Astrocyte of the hippocampus (primary cell): ENCODE measurements around the gene EGLN1.
"Not testable (repeated sequence)": the region's sequence is repeated elsewhere in the genome, so short reads cannot be mapped to it uniquely, and the experiment has no call there.

Experiments
- DNase-seq: peaks from one replicate; pipeline ENCODE4 v3.0.0; 2011; ENCODE audit warnings: low read depth, low spot score

EGLN1 gene

DNA sequence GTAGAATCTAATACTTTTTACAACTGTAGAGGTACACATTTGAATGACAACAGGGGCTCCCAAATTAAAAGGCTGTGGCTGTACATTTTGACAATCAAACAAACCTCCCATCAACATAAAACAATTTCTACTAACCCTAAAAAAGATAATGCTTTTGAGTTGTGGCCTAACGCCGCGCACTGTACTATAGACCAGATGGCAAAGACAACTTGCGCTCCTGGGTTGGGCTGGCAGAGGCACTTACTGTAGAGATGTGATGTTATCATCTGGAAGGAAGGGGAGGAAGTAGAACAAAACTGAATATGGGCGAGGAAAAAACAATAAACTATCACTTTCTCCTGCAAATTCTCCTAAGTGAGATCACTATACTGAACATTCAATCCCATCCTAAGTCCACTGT, 57.9 kb downstream of the EGLN1 start:
- DNase-seq = no peak

DNA sequence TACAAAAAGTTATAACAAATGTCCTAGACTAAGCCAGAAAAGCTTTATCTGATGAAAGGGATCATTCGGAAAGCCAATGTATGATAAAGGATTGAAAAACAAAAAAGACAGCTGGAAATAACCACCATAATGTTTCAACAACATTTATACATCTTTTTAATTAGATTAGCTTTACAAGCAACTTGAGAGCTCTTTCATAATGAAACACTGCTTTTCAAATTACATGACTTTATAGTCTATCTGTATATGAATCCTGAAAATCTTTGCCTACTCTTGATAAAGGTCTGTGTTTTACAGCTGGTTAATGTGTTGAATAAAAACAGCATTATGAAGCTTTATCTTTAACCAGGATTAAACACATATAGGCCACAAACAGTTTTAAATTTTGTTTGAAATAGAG, 58.5 kb downstream of the EGLN1 start:
- no peak for DNase-seq

DNA sequence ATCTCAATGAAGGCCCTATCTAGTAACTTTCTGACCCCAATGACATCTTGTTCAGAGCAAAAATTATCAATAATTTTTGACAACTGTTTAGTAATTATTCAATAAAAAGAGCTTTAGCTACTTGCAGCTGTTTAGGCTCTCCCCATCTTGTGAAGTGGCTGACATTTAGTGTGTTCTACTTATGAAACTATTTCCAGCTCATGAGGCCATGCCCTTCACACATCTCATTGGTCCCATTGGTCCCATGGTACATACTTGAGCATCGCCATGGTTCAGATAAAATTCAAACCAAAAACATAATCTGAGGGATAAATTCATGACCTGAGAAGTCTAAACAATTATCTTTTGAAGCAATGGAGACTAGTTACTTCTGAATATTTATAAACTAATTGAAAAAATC, 59.8 kb downstream of the EGLN1 start:
- no peak for DNase-seq

DNA sequence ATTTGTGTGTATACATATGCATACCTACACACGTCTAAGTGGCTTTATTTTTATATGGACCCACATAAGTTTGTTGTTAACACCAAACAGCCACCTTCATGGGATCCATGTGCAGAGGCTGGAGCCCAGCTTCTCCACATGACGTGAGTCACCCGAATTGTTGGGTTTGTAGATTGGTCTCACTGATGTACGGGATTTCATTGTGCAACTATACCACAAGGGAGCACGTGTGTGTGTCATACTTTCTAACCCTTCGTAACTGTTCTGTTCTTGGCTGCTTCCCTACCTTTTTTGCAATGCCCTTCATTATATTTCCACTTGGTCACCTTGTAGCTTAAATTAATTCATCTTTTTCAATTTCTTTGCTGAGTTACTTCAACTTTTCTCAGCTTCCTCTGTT, 63.0 kb downstream of the EGLN1 start:
- peak; percentile 54 for DNase-seq

DNA sequence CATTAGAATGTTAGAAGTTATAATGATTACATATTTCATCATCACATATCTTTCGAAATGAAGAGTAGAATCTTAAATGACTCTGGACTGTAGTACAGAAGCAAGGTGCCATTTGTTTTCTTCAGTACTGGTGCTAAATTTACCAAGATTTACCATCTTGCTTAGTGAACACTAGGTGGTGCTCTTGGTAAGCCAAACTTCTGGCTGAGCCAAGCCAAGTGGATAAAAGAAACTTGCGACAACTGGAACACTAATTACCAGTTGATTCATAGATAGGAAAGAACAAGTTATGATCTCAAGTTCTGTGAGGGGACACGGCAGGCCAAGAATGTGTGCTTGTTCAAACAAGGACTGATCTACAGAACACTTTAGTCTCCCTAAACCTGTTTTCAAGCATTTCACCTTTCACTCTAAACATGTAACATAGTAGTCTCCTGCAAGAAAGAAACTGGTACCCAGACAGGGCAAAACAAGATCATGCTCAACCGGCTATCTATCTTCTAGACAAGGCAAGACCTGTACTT, 64.2 kb downstream of the EGLN1 start:
- peak; percentile 75 for DNase-seq

DNA sequence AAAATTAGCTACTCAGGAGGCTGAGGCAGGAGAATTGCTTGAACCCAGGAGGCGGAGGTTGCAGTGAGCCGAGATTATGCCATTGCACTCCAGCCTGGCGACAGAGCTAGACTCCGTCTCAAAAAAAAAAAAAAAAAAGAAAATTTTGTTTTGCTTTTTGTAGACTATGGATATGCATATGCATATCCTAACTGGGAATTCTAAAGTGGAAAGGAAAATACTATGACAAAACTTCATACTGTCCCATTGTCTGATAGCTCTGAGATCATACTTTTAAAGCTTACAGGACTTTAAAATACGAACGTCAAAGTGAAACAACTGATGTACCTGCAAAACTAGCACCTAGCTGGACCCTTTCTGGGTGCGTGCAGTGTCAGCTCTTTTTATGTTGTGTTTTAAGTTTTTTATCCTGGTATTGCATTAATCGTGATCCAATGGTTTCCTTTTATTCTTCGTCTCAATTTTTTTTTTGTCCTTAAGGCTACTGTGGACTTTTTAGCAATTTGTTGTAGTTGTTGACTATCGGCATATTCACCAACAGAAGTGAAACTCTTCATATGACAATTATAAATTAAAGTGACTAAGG, 64.8 kb downstream of the EGLN1 start:
- no peak for DNase-seq

DNA sequence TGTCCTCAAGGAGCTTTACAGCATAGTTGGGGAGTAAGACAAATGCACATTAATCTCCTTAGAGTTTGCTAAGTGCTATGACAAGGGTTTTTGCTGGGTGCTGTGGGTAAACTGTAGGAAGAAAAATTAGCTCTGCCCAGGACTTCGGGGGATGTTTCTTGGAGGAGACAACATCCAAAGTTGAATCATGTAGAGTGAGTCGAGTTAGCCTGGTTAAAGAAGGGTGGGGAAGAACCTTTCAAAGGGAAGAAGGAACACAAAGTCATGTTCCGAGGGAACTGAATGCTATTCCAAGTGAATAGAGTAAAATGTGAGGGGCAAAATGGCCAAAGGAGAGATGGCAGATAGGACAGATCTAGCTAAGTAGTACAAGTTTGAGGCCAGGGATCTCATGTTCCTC, 66.9 kb downstream of the EGLN1 start:
- DNase-seq = peak; percentile 7

DNA sequence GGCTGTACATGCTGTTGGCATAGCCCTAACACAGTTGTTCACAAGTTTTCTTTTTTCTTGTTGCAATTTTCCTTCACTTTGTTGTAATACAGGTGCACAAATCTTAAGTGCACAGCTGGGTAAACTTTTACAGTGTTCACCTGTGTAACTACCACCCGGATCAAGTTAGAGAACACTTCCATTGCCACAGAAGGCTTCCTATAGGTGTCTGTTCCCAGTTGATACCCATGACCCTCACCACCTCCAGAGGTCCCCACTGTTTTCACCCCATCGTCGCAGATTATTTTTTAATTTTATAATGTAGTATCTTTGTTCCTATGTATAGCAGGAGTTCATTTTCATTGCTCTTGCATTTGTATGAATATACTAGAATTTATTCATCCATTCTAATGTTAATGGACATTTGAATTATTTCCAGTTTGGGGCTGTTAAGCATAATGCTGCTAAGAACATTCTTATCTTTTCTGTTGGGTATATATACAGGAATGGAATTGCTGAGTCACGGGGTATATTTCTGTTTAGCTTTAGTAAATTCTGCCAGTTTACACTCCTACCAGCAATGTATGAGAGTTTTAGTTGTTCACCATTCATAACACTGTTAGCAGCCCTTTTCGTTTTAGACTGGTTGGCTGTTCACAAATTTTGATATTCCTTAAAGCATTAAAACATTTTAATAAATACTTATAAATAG, 67.6 kb downstream of the EGLN1 start:
- DNase-seq = peak; percentile 53

DNA sequence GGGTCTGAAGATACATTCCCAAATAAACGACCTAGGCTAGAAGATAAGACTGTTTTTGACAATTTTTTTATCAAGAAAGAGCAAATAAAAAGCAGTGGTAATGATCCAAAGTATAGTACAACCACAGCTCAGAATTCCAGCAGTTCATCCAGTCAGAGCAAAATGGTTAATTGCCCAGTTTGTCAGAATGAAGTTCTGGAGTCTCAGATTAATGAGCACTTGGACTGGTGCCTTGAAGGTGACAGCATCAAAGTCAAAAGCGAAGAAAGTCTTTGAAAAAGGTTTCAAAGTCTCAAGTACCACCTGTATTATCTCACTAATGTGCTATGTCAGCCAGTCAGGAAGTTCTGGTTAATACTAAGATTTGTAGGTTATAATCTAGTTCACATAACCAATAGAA, 69.0 kb downstream of the EGLN1 start:
- DNase-seq = peak; percentile 72

DNA sequence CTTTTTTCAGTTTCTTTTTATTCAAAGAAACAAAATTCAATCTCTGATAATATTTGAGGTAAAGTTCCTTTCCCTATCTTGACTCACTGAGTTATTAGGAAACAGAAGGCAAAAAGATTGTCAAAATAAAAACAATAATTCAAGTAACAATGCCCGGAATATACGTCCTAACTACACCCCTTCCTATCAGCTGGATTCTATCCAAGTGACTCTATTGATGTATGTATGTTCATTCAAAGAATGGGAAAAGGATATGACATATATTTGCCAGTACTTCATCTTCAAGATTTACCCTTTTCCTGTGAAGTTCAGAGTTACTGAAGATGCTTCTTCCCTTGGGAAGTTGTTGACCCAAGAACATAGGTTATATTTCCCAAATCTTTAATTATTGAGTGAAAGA, 70.3 kb downstream of the EGLN1 start:
- DNase-seq = no peak

DNA sequence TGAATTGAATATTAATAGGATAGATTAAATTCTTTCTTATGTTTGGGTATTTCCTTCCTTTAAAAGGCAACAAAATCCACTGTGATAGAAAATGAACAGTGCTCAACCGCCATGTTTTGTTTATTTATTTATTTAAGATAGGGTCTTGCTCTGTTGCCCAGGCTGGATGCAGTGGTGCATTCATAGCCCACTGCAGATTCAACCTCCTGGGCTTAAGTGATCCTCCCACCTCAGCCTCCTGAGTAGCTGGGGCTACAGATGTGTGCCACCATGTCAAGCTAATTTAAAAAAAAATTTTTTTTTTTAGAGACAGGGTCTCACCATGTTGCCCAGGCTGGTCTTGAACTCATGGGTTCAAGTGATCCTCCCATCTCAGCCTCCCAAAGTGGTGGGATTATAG, 73.2 kb downstream of the EGLN1 start:
- not testable (repeated sequence) for DNase-seq

DNA sequence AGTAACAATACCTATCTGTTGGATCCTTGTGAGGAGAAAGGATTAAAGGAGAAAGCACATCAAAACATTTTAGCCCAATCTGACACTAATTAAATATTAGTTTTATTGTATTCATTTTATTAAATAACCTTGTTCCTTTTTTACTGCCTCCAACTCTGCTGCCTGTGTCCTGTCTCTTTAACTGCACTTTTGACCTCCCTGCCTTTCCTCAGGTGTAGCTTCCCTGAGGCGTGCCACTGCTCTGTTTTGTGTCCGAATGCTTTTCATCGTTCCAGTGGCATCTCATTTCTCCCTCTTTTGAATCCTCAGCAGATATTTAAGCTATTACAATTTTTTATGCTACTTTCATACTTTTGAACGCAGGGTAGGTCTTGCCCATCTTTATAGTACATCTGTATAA, 73.6 kb downstream of the EGLN1 start:
- DNase-seq = no peak

DNA sequence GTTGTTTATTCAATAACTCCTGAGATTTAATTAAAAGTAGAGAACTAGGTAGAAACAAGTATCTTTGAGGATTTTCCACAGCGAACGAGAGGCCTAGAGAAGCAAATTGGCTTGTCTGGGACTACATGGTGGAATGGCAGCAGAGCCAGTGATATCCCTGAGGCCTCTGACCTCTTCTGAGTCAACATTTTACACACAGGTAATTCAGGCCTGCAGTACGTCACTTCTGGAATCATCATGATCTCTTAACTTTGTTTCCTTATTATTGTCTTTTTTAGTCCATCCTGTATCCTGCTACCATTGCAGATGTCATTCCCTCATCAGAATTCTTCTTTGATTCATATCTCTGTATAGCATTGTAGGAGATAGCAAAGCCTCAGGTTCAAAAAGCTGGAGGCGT, 74.1 kb downstream of the EGLN1 start:
- no peak for DNase-seq

DNA sequence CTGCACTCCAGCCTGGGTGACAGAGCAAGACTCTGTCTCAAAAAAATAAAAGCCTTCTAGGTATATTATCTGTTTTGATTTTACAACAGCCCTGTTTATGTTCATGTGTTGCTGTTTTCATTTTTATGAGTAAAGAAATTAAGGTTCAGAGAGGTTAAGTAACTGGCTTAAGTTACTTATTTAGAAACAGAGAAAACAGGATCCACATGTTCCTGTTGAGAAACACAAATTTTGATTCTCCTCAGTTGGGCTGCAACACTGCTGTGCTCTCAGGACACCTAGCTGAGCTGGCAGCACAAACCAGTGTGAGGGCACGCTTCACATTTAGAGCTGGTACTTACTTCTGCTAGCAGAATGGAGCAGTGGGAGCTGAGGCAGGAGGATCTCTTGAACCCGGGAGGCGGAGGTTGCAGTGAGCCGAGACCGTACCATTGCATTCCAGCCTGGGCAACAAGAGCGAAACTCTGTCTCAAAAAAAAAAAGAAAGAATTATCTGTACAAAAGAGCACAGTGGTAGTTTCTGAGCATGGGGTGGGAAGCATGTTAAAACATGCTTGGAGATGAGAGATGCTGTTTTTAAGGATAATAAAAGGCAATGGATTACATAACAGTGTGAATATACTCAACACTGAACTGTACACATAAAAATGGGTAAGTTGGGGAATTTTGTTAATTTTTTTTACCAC, 81.6 kb downstream of the EGLN1 start:
- no peak for DNase-seq

DNA sequence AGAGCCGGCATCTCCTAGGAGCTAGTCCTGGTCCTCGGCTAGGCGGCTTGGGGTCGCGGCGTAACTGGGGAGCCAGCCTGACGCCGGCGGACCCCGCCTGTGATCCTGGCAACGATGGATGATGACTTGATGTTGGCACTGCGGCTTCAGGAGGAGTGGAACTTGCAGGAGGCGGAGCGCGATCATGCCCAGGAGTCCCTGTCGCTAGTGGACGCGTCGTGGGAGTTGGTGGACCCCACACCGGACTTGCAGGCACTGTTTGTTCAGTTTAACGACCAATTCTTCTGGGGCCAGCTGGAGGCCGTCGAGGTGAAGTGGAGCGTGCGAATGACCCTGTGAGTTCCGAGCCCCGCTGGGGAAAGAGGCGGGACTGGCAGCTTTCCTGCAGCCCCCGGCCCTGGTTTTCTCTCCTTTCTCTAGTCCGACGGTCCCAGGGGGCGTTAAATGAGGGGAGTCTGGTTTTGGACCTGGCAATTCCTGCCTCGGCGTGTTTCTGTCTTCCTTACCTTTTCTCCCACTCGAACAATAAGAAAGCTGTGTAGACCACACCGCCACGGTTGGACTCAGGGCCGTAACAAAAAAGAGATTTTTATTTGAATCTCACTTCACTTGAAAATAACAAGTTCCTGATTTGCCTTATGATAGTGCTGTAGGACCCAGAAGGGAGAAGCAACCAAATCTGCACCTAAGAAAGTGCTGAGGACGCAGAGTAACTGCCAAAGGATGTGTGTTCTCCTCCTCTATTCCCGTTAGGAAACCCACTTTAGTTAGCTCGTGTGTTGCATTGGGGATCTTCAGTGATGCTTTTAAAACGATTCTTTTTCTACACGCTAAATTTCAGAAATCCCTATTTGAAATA, 83.6 kb downstream of the EGLN1 start, which contains the start of gene SPRTN:
Gene SPRTN, plus strand, starts transcription at position 24 of the 859 bp plus-strand sequence. Its CDS starts 91 bp downstream, at position 115.
- peak; percentile 26 for DNase-seq

DNA sequence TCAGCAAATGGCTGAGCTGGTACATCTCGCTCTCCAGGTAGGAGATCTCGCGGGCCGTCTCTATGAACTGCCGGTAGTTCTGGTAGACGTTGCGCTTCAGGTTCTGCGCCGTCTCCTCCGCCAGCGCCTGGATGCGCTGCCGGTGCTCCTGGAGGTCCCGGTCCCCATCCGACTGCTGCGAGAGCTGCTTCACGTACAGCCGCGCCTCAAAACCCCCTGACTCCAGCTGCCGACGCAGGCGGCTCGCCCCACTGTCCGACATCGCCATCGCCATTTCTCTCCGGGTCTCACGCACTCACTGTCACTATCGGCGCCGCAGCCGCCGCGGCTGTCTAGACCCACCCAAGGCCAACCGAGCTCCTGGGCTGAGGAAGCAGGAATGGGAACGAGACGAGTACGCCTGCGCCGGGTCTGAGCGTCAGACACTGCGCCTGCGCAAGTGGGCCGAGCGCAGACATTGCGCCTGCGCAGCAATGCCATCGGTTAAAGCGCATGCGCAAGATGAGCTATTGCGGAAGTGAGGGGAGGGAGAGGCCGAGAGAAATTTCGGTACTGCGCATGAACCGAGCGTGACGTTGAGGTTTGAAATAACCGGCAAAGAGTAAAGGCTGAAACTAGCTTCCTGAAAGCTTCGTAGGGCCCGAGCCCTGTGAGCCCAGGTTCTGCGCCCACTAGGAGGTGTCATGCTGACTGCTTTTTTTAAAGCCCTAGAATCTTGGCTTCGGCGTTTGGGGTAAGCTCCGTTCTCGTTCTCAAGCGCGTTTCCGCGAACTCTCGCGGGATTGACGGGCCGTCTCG, 84.4 kb downstream of the EGLN1 start, which contains the start of gene EXOC8:
Gene EXOC8, minus strand, starts transcription at position 381 of the 798 bp plus-strand sequence. Its CDS starts 107 bp downstream, at position 274.
- peak; percentile 99 for DNase-seq

DNA sequence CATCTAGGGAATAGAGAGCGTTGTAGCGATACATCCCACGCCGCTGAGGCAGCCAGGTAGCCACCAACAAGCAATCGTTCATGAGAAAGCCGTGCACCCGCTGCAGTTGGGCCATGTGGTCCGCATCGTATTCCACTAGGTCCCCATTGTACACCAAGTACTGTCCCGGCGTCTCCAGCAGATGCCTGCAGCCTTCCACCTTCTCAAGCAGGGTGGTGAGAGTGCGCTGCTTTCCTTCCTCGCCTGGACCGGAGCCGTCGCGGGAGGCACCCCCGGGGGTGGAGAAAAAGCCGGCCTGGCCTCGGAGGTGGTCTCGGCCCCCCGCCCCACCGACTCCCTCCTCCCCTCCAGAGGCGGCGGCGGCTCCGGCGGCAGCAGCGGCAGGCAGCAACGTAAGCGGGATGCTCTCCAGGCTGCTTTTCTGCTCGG, 85.0 kb downstream of the EGLN1 start:
- no peak for DNase-seq

DNA sequence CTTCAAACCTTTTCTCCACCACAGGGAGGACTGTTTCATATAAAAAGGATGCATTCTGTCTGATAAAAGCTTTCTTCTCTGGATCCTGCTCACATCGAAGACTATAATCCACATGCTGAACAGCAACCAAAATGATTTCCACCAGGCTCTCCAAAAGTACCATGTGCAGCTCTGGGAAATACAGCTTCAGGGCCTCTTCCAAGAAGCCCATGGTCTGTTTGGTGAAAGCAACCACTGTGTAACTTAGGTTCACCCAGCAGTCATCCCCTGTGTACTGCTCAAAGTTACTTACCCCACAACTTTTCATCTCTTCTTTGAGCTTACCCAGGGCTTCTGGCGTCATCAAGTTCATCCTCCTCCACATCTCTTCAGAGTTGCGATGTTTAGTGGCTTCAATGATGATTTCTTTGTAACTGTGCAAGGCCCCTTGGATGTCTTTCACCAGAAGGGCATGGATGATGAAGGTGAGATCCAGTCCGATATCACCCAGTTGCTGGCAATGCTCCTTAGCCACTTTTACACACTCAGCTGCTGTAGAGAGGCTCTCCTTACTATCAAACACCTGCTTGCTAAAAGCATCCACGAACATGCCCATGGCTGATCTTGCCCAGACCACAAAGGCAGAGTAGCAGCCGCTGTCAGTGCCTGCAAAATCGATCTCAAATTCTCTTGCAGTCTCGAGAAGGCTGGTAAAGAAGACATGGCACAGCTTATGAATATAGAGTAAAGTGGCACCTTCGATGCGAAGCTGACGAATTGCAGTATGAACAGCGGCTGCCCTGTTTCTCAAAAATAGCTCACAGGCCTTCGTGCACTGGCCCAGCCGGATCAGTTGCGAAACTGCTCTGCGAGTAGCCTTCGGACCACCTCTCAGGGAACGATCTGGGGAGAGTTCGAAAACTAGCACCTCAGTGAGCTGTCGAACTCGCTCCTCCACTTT, 86.2 kb downstream of the EGLN1 start:
- peak; percentile 20 for DNase-seq

DNA sequence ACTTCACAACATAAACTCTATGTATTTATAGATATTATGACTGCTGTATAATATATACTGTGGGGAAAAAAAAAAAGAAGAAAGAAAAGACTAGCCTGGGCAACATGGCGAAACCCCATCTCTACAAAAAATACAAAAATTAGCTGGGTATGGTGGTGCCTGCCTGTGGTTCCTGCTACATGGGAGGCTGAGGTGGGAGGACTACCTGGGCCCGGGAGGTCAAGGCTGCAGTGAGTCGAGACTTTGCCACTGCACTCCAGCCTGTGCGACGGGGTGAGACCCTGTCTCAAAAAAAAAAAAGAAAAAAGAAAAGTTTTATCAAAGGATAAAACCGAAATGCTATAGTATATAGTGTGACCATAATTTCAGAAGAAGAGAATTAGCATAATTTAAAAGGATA, 87.1 kb downstream of the EGLN1 start:
- DNase-seq = no peak
